Smooth muscle cell (in vitro differentiated cells): ENCODE results near the gene NOP9. TPM values are rescaled to one million over a fixed set of nuclear protein-coding genes. Genes with fewer than 3 reads are reported as not detected.

Experiments
- DNase-seq: peaks from one replicate; lab custom pipeline; 2025; ENCODE audit not compliant: unreplicated experiment; lab: John Stamatoyannopoulos, UW
- H2AFZ ChIP-seq: fragments of 200-600 bp; sonication (generic); 2 replicates; pipeline ENCODE4 v1.6.0; 2016; ENCODE audit warnings: antibody characterized with exemption, low read depth, mild to moderate bottlenecking
- H3F3A ChIP-seq: fragments of 200-600 bp; sonication (generic); 2 replicates; pipeline ENCODE4 v1.6.0; 2017; ENCODE audit warnings: antibody characterized with exemption, low read depth
- H3K27ac ChIP-seq: fragments of 200-600 bp; sonication (generic); 2 replicates; pipeline ENCODE4 v1.5.1; 2016; ENCODE audit warnings: low read depth, mild to moderate bottlenecking
- H3K27me3 ChIP-seq: fragments of 200-600 bp; sonication (generic); 2 replicates; pipeline ENCODE4 v1.6.1; 2016; ENCODE audit warnings: low read depth, mild to moderate bottlenecking
- H3K36me3 ChIP-seq: fragments of 200-600 bp; sonication (generic); 2 replicates; pipeline ENCODE4 v1.5.1; 2016; ENCODE audit warnings: low read depth
- H3K4me1 ChIP-seq: fragments of 200-600 bp; sonication (generic); 2 replicates; pipeline ENCODE4 v1.5.1; 2016; ENCODE audit warnings: low read depth
- H3K4me2 ChIP-seq: fragments of 200-600 bp; sonication (generic); 2 replicates; pipeline ENCODE4 v1.6.0; 2016; ENCODE audit warnings: mild to moderate bottlenecking
- H3K4me3 ChIP-seq: fragments of 200-600 bp; sonication (generic); 2 replicates; pipeline ENCODE4 v1.5.1; 2016; ENCODE audit warnings: mild to moderate bottlenecking
- H3K79me2 ChIP-seq: fragments of 200-600 bp; sonication (generic); 2 replicates; pipeline ENCODE4 v1.6.0; 2016; ENCODE audit warnings: low read depth, mild to moderate bottlenecking
- H3K9ac ChIP-seq: fragments of 200-600 bp; sonication (generic); 2 replicates; pipeline ENCODE4 v1.6.0; 2016; ENCODE audit warnings: low read depth
- H3K9me3 ChIP-seq: fragments of 200-600 bp; sonication (generic); replicated peaks from 2 replicates; pipeline ENCODE4 v1.5.1; 2016; ENCODE audit warnings: low read depth
- H4K20me1 ChIP-seq: fragments of 200-600 bp; sonication (generic); 2 replicates; pipeline ENCODE4 v1.6.0; 2016; ENCODE audit warnings: low read depth
- WGBS: methylation state at CpG from one replicate; pipeline ENCODE4 v1.1.7; 2016; ENCODE audit warnings: low lambda C conversion rate; 5-methylcytosine and 5-hydroxymethylcytosine counted together
- polyA plus RNA-seq: library from polyadenylated mRNA; unstranded; fragments of >200 nt; fragmentation: Nextera tagmentation; extraction: Ambion mirVana; gene quantifications from 2 replicates; pipeline ENCODE4 v1.2.1, GENCODE V29; 2016
- total RNA-seq: library from RNA; depleted of rRNA; stranded (reverse); fragments of >200 nt; gene quantifications from 2 replicates; pipeline ENCODE4 v1.2.3, GENCODE V29; 2014
- TF ChIP-seq, protein P1 (sequence below): fragments of 200-600 bp; sonication (generic); IDR thresholded peaks from 2 replicates; pipeline ENCODE4 v1.5.1; 2017; ENCODE audit warnings: borderline replicate concordance, mild to moderate bottlenecking, antibody characterized with exemption; ENCODE audit not compliant: insufficient read depth, poor library complexity, severe bottlenecking

The NOP9 gene
- total and polyA plus RNA-seq, 2 experiments from 2014 or later = 3.3 to 9.3 TPM

DNA sequence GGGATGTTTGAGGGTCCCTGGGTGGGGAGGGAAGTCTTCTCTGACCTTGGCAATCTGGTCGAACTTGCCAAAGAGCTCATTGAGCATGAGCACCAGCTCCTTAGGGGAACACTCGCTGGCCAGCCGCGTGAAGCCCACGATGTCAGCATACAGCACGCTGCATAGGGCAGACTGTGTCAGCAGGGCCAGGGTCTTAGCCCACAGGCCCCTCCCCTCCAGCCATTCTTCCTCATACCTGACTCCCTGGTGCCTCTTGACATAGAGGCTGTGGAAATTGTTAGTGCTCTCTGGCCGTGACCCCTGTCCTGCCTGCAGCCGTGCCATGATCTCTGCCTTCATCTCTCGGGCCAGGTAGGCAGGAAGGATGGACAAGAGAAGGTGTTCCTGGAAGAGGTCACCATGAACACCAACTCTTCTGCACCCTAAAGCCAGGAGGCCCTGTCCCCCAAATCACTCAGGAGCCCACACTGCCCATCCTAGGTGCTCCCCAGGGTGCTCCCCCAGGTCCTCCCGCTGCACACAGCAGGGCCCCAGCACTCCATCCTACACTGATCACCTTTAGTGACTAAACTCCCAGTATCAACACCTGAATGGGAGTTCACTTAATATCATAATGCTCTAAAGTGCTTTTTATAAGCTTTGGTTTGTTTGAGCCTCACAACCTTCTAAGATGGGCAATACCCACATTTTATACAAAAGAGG lies 31.5 kb downstream of the NOP9 start:
- WGBS = 89% methylated on average over 10 of the region's 10 CpGs
- TF ChIP-seq, protein P1, sequence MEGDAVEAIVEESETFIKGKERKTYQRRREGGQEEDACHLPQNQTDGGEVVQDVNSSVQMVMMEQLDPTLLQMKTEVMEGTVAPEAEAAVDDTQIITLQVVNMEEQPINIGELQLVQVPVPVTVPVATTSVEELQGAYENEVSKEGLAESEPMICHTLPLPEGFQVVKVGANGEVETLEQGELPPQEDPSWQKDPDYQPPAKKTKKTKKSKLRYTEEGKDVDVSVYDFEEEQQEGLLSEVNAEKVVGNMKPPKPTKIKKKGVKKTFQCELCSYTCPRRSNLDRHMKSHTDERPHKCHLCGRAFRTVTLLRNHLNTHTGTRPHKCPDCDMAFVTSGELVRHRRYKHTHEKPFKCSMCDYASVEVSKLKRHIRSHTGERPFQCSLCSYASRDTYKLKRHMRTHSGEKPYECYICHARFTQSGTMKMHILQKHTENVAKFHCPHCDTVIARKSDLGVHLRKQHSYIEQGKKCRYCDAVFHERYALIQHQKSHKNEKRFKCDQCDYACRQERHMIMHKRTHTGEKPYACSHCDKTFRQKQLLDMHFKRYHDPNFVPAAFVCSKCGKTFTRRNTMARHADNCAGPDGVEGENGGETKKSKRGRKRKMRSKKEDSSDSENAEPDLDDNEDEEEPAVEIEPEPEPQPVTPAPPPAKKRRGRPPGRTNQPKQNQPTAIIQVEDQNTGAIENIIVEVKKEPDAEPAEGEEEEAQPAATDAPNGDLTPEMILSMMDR = no peak
- H3K27ac ChIP-seq = no peak overlapping the region

DNA sequence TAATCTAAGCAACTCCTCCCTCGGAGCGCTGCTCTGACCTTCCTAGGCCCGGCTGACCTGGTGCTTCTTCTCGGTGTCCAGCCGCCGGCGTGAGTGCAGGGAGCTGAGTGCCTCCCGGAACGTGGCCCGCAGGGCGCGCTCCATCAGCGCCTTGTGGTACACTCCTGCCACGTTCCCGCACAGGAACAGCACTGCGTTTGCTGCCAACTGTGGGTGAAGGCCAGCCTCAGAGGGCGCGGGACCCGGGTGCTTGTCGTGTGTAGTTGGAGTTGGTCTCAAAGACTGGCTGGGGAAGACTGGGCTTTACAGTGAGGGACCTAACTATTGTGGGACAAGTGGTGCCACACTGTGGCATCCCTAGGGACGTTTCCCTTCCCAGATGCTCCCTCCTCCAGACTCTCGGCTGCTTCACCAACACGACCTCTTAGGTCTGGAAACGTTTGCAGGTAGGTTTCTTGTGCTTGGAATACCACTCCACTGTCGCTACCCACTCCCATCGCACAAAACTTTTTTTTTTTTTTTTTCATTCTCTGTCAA lies 32.1 kb downstream of the NOP9 start:
- Histone ChIP-seq H3K4me2 (peak overlapping the region; percentile 93), H4K20me1 (no peaks in the 10 kb centered on the region), H3K79me2 (no peaks in the 10 kb centered on the region), H3K4me3 (no peak overlapping the region), H3K36me3 (no peaks in the 10 kb centered on the region), H3K9ac (no peak overlapping the region), H3K4me1 (peaks cover 6% of the 10 kb centered on the region), H3K9me3 (no peaks in the 10 kb centered on the region), H3K27ac (no peak overlapping the region), H3F3A (no peaks in the 10 kb centered on the region), H2AFZ (peak overlapping the region; percentile 83), H3K27me3 (peaks cover 45% of the 10 kb centered on the region)
- no peak for DNase-seq
- TF ChIP-seq, protein P1 = no peak
- 65% methylated on average over 26 of the region's 26 CpGs for WGBS

More for the DNA sequence above, 31.5 kb downstream of the NOP9 start:
- no peak overlapping the region for H3K4me2 ChIP-seq
- no peak overlapping the region for H3K9ac ChIP-seq
- H3K9me3 ChIP-seq = no peaks in the 10 kb centered on the region
- H4K20me1 ChIP-seq = no peaks in the 10 kb centered on the region
- no peaks in the 10 kb centered on the region for H3F3A ChIP-seq
- DNase-seq = no peak
- peaks cover 6% of the 10 kb centered on the region for H3K4me1 ChIP-seq
- no peaks in the 10 kb centered on the region for H3K79me2 ChIP-seq
- no peaks in the 10 kb centered on the region for H3K36me3 ChIP-seq
- H3K4me3 ChIP-seq = no peak overlapping the region
- H2AFZ ChIP-seq = no peak overlapping the region
- peaks cover 38% of the 10 kb centered on the region for H3K27me3 ChIP-seq

DNA sequence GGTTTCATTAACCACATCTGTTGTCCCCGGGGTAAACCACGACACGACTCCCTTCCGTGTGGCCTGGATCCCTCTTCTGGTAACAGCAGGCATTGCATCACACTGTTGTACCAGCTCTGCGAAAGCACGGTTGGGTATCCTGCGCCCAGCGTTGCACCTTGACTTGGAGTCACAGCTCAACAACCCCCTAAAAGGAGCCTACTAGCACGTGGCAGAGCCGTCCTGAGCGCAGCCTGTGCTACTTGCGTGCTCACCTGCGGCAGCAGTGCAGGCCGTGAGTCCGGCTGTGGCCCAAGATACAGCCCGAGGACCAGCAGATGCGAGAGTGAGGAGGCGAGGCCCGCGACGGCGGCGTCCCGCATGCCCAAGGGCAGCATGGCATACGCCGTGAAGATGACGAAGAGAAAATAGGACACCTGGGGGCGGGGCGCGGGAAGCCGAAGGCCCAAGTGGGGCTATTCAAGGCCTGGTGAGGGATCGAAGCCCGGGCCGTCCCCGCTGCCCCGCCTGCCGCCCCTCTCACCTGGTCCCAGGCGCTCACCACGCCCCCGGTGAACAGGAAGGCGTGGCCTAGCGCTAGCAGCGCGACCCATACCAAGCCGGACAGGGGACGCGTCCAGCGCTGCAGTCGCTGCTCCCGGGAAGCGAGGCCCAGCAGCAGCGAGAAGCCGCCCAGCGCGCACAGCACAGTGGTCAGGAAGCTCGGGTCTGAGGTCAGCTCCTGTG lies 32.8 kb downstream of the NOP9 start:
- Histone ChIP-seq H3K79me2 (no peaks in the 10 kb centered on the region), H3K27ac (no peak overlapping the region)

More for the DNA sequence above, 32.8 kb downstream of the NOP9 start:
- H3K9ac ChIP-seq = no peak overlapping the region
- TF ChIP-seq, protein P1 = peak; percentile 67
- no peaks in the 10 kb centered on the region for H3F3A ChIP-seq
- H3K4me3 ChIP-seq = peak overlapping the region; percentile 45
- no peak for DNase-seq
- peaks cover 6% of the 10 kb centered on the region for H3K4me1 ChIP-seq
- H2AFZ ChIP-seq = peak overlapping the region; percentile 83
- peaks cover 51% of the 10 kb centered on the region for H3K27me3 ChIP-seq
- H3K4me2 ChIP-seq = peak overlapping the region; percentile 93
- H3K9me3 ChIP-seq = no peaks in the 10 kb centered on the region
- 4% methylated on average over 51 of the region's 56 CpGs for WGBS
- no peaks in the 10 kb centered on the region for H4K20me1 ChIP-seq
- H3K36me3 ChIP-seq = no peaks in the 10 kb centered on the region
